Posterior cingulate gyrus (tissue), 11 donors: ENCODE measurements around the gene IDE.
"Not testable (repeated sequence)": the region's sequence is repeated elsewhere in the genome, so short reads cannot be mapped to it uniquely, and the experiment has no call there.

Experiments
- DNase-seq, 10 donors: peaks; one replicate each; pipeline versions ENCODE4 v3.0.0 to v3.0.0-alpha.2; 2020 to 2021; ENCODE audit warnings: mixed read lengths in 3 of 10
- intact Hi-C: fragments of 100-400 bp; cut with DNase I; formaldehyde crosslinking; loops from one replicate; pipeline ENCODE4 v1.15.1; 2023

The IDE gene

DNA sequence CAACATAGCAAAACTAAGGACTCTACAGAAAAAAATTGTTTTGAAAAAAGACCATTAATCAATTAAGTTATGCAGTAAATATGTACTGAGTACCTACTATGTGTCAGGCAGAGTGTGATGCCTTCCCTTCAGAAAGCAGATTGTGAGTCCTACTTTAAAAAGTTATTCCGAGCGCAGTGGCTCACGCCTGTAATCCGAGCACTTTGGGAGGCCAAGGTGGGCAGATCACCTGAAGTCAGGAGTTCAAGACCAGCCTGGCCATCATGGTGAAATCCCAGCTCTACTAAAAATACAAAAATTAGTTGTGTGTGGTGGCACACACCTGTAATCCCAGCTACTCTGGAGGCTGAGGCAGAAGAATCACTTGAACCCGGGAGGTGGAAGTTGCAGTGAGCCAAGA, 4.2 kb downstream of the IDE start:
- intact Hi-C loops, result loop anchor here (10.0 kb wide), 1 partner anchor 775 kb away; the partner anchor contains the start of gene TNKS2
- not testable (repeated sequence) for DNase-seq

DNA sequence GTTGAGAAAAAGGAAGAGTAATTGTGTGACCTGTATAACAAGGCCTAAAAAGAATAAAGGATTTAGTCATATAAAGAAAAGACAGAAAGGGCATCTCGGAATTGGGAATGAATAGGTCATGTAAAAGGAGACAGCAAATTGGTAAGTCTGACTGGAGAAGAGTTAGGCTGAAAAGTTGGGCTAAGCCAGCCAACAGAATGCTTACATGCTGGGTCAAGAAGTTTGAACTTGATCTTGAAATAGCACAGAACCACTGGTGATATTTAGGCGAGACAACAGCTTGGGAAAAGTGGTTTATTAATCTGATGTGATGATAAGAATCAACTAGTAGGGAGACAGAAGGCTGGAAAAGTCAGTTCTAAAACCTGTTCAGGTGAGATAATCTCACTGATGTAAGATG, 4.8 kb downstream of the IDE start:
- no peak for DNase-seq
- intact Hi-C loops, result no loop called here

DNA sequence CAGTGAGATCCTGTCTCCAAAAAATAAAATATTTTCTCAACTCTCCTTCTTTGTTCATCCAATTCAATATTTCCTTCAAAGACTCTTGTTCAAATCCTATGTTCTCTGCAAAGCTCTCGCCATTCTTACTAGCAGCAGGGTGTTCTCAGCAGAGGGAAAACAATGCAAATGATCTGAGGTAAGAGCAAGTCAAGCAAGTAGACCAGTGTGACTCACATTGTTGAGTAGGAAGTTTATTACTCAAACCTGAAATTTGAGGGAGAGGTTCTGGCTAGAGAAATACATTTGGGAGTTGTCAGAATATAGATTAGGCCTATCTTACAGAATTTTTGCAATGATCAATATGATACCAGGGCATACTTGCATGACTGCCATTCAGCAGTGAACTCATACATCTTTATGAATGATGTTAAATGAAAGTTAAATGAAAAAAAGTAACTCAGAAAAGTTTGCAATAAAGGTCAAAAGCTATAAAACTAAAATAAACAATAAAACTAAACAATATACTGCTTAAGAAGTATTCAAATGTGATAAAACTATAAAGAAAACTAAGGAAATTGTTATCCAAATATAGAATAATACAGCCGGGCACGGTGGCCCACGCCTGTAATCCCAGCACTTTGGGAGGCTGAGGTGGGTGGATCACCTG, 5.8 kb downstream of the IDE start:
- DNase-seq, result no peak

DNA sequence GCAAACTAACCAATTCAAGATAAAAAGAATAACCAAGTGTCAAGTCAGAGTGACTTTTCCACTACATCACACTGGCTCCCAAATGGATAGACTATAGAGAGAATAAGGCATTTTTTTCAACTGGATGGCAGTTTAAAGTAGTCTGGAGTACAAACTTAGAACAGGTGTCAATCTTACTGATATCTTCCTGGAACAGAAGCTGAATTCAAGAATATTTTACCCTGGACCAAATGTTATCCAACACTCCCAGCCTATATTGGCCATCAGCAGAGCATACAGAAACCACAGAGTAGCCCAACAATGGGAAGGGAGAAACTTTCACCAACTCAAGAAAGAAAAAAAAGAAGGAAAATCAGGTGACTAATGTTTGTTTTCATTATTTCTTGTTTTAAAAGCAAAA, 11.5 kb downstream of the IDE start:
- intact Hi-C loops, result no loop called here
- no peak for DNase-seq

More for the DNA sequence above, 5.8 kb downstream of the IDE start:
- intact Hi-C loops, result no loop called here

DNA sequence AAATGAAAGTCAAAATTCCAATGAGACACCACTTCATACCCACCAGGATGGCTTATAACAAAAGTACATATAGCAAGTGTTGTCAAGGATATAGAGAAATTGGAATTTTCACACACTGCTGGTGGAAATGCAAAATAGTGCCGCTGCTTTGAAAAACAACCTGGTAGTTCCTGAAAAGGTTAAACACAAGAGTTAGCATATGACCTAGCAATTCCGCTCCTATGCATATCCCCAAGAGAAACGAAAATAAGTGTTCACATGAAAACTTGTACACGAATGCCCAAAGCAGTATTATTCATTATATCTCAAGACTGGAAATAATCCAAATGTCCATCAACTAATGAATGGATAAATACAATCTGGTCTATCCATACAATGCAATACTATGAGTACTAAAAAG, 14.8 kb downstream of the IDE start:
- no peak for DNase-seq
- intact Hi-C loops, result no loop called here

DNA sequence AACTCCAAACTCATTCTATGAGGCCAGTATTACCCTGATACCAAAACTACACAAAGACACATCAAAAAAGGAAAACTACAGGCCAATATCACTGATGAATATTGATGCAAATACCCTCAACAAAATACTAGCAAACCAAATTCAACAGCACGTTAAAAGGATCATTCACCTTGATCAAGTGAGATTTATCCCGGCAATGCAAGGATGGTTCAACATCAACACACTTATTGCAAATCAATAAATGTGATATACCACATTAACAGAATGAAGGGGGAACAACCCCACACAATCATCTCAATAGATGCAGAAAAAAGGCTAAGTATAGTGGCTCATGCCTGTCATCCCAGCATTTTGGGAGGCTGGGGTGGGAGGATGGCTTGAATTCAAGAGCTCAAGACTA, 19.9 kb downstream of the IDE start:
- intact Hi-C loops, result no loop called here
- no peak for DNase-seq

DNA sequence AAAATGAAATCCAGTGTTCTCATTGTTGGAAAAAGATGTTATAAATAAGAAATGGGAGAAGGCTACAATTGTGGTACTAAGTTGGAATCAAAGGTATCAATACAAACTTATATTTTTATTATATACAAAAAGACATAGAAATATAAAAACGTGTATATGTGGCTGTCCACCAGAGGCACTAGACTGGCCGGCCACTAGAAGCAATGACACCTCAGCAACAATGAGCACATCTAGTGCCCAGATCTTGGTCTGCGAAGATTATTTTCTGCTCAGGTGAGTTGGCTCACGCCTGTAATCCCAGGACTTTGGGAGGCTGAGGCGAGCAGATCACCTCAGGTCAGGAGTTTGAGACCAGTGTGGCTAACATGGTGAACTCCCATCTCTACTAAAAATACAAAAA, 21.6 kb downstream of the IDE start:
- intact Hi-C loops, result no loop called here

DNA sequence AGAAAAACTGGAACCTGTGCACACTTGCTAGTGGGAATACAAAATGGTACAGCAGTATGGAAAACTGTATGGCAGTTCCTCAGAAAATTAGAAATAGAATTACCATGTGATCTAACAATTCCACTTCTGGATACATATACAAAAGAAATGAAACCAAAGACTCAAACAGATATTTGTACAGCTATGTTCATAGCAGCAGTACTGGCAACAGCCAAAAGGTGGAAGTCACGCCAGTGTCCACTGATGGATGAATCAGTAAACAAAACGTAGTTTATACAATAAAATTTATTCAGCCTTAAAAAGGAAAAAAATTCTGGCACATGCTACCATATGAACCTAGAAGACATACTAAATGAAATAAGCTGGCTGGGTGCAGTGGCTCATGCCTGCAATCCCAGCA, 23.0 kb downstream of the IDE start:
- intact Hi-C loops, result no loop called here
- no peak for DNase-seq

More for the DNA sequence above, 21.6 kb downstream of the IDE start:
- no peak for DNase-seq

DNA sequence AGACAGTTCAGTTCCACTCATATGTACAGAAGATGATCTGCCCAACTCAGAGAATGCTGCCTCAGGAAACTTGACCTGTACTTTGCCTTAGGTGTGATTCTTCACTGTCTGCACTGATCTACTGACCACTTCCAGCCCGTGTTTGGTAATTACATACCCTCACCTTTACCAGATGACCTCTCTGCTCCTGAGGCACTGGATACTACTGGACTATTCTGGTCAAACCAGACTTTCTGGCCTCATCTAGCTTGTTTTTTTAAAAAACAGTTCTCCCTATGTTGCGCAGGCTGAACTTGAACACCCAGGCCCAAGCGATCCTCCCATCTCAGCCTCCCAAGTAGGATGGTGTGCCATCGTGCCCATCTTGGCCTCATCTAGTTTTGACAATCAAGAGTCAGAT, 26.2 kb downstream of the IDE start:
- intact Hi-C loops, result no loop called here
- DNase-seq, result no peak

DNA sequence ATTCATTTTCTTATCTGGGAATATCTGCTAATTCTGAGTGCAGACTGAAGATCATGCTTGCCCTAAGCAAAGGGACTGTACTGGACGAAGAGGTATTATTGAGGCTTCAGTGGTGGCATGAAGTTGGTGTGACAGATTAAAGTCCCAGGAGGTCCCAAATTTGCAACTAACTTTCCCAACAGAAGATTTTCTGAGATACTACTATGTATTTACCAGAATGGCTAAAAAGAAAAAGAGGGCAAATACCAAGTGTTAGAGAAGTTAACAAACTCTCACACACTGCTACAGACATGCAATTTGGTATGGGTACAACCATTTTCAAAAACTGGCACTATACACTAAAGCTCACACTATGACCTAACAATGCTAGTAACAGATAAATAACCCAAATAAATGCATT, 28.3 kb downstream of the IDE start:
- intact Hi-C loops, result no loop called here
- no peak for DNase-seq

DNA sequence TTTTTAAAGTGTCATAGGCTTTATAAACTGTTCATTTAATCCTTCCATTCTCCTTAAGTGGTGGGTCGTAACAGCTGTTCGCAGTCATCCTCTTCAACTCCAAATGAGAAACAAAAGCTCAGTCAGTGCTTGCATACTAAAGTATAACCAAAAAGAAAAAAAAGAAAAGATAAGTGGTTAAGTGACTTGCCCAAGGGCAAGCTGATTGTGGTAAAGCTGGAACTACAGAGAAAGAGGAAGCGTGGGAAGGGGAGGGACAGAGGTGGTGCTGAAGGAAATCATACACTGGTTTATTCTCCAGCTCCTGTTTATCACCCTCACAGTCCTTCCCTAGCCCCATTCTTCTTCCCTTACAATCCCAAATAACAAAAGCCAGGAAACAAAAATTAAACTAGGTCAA, 29.6 kb downstream of the IDE start:
- intact Hi-C loops, result no loop called here
- DNase-seq, result no peak

DNA sequence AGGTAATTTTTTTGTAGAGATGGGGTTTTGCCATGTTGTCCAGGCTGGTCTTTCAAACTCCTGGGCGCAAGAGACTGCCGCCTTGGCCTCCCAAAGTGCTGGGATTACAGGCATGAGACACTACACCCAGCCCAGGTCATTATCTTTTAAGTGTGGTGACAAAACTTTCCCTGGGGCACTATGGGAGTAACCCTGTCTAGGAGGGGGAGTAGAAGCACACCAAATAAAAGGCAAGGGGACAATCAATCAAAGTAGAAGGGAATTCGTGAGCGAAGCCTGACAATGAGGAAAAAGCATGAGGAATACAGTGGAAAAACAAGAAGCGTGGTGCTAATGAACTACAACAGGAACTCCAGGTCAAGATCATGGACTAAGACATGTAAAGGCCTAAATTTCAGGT, 31.4 kb downstream of the IDE start:
- no peak for DNase-seq
- intact Hi-C loops, result no loop called here

DNA sequence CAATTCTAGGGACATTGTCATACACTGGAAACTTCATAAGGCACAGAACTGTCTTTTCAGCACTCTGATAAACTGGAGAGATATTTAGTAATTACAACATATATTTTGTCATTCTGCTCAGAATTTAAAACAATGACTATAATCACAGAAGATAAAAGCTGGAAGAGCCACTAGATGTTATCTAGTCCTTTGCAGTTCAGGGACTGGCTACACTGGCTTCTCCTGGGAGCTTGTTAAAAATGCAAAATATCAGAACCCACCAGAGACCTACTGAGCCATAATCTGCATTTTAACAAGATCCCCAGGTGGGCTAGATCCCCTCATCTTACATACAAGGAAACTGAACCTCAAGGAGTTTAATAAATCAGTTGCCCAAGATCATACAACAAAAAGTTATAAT, 32.3 kb downstream of the IDE start:
- intact Hi-C loops, result no loop called here
- DNase-seq, result no peak

DNA sequence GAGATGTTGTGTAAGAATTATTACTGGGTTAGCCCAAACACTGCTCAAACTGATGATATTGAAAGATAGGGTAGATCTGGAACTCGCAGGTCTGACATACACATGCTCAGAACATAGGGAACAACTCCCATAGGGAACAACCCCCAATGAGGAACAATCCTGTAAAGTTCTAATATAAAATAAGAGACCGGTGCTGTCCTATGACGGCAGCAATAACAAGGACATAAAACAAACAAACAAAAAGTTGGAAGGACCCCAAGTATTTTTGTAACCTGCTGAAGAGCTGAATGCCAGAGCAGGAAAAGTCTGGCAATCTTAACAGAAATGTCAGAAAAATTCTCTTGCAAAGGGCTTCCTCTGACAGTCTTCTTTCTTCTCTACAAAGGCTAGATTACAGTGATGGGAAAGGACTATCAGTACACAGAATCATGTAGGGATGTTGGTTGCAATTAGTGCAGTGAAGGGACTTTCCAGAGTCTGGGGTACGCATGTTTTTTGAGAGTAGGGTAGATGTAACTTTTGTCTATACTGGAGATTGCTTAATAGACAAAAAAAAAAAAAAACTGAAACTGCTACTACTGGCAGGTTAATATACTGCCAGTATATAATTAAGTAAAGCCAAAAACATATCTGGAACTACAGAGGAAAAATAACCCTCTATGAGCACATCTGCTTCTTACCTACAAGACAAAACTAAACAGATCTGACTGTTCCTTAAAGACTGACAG, 35.5 kb downstream of the IDE start:
- intact Hi-C loops, result no loop called here
- no peak for DNase-seq

DNA sequence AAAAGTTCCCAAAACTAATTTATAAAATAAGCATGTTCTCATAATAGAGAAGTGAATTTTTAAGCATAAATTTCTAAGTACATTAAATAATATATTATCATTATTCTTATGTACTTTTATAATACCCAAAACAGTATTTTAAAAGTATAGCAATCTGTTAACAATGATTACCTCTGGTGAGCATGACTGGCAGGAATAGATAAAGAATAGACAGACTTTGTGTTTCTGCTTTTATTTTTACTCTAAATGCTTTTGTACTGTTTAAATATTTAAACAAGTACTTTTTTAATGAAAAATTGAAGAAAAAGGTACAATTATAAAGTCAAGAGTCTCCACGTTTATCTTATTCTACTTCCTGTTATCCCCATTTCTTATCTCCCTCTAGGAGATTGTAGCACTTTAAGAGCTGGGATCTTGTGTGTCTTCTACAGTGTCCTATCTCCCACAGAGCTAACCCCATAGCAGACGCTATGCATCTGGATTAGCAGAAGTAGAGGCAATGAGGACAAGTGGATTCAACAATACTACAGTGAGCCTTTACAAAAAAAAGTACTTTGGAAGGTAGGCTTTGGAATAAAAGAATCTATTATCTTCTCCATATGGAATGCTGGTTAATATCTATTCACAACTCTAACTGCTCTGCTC, 42.9 kb downstream of the IDE start:
- DNase-seq, result no peak
- intact Hi-C loops, result no loop called here

DNA sequence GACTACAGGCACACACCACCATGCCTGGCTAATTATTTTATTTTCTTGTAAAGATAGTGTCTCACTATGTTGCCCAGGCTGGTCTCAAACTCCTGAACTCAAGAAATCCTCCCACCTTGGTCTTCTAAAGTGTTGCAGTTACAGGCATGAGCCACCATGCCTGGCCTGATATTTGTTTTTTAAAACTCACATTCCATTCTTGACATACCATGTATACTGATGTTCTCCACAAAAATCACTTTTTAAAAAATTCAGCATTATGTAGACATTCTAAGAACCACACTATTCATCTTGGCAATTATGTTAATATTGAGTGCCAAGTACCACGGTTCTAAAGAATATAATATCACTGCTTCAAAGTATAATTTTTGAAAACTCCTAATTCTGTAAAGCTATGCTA, 43.5 kb downstream of the IDE start:
- DNase-seq, result no peak
- intact Hi-C loops, result no loop called here

DNA sequence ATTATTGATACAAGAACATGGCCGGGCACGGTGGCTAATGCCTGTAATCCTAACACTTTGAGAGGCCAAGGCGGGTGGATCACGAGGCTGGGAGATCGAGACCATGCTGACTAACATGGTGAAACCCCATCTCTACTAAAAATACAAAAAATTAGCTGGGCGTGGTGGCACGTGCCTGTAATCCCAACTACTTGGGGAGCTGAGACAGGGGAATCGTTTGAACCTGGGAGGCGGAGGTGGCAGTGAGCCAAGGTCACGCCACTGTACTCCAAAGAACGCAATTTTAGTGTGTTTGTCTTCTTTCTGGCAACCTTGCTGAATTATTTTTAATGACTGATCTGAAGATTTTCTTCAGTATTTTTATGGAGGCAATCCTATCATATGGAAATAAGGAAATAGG, 46.2 kb downstream of the IDE start:
- DNase-seq, result no peak
- intact Hi-C loops, result no loop called here

DNA sequence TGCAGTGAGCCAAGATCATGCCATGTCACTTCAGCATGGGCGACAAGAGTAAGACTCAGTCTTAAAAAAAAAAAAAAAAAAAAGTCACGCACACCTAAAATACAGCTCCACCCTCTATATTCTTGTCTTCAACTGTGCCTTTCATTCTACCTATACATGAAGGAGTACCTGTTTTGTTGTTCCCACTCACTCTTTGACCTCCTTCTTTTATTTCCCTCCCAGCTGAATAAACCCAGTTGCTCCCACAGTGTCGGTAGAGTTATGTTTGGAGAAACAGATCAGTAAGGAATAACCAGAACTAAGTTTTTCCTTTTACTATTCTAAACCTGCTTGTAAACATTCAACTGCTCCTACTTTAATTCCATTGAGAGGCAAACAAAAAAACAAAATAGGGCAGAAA, 50.3 kb downstream of the IDE start:
- intact Hi-C loops, result no loop called here
- no peak for DNase-seq

DNA sequence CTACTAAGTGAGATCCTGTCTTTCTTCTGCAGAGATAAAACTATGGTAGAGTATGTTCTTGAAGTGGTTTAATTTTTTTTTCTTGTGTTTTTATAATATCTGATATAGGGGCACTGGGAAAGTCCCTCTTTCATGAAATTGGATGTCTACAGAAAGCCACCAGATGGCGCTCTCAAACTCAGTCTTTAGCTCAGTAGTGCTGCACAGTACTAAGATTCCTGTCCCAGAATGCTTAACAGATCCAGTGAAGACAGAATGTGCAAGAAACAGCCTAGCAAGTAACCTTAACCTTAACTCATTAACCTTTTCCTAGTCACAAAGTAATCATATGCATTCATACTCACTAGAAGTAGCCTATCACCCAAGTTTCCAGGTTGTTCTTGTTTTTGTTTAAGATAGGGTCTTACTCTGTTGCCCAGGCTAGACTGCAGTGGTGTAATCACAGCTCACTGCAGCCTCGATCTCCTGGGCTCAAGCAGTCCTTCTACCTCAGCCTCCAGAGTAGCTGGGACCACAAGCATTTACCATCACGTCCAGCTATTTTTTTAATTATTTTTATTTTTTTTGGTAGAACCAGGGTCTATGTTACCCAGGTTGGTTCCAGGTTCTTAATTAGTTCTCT, 56.7 kb downstream of the IDE start:
- intact Hi-C loops, result loop anchor here (1.0 to 2.0 kb wide), 2 partner anchors 57 to 364 kb away; partner anchors contain the start of gene IDE
- DNase-seq, result peak in 5 of 10 donors; percentile 19 to 76 (median 59)

DNA sequence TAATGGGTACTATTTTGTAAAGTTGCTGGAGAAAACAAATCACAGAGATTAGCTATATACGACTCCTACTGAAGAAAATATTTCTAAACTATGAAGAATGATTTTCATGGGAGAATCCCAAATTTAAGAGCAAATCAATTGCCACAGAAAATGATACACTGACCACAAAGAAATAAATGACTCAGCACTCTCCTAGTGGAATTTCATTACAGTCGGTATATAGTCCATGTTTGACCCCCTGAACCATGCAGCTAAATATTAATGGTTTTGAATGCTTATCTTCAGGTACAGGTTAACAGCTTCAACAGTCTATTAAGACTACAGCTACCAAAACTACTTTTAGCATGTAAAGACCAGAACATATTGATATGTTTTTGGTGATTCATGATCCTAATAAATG, 65.0 kb downstream of the IDE start:
- no peak for DNase-seq
- intact Hi-C loops, result no loop called here

DNA sequence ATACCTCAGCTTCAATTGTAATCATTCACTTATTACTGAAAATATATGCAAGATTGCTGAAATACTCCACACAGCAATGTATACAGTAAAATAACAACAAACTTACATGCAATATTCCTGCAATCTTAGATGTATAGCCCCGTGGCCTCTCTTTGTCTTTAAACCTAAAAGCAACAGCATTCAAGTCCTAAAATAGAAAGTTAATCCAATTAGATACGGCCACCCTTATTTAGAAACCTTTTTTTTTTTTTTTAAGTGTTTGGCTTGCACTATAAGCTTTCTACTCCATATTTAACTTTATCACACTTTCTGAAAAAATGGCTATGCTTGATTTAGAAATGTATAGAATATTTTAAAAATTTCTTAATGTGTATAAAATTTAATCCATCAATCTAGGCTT, 67.6 kb downstream of the IDE start:
- intact Hi-C loops, result no loop called here
- DNase-seq, result no peak
